Stimulated activated CD8-positive, alpha-beta memory T cell treated with anti-CD3 and anti-CD28 coated beads, Interleukin-15, amount 100 ng/mL, for 48 hours (primary cell): ENCODE measurements around the gene NSFL1C.
"Not testable (repeated sequence)": the region's sequence is repeated elsewhere in the genome, so short reads cannot be mapped to it uniquely, and the experiment has no call there.

Experiments used
- DNase-seq, 2 donors: peaks; one replicate each; pipeline ENCODE4 v3.0.0-alpha.2; 2020; ENCODE audit warnings: low read depth in 2 of 2

NSFL1C gene

GRCh38 chr20:1466211-1467081 is at the start of gene NSFL1C:
Gene NSFL1C, minus strand, starts transcription at chr20:1466849. Its CDS starts 25 bp downstream, at chr20:1466824.
- DNase-seq, result peak; percentile 93 to 98

GRCh38 chr20:1513801-1514200 is 47.2 kb upstream of the NSFL1C start:
- no peak for DNase-seq

GRCh38 chr20:1509237-1509636 is 42.6 kb upstream of the NSFL1C start:
- no peak for DNase-seq

- DNase-seq, result no peak
Observed at GRCh38 chr20:1508574-1508973, 41.9 kb upstream of the NSFL1C start.

GRCh38 chr20:1507276-1507675 is 40.6 kb upstream of the NSFL1C start:
- no peak for DNase-seq

GRCh38 chr20:1505871-1506270 is 39.2 kb upstream of the NSFL1C start:
- DNase-seq, result no peak

GRCh38 chr20:1505361-1505760 is 38.7 kb upstream of the NSFL1C start:
- no peak for DNase-seq

GRCh38 chr20:1503564-1504227 is 37.0 kb upstream of the NSFL1C start:
- peak; percentile 41 to 53 for DNase-seq

GRCh38 chr20:1500496-1500895 is 33.8 kb upstream of the NSFL1C start:
- no peak for DNase-seq

- DNase-seq, result no peak
Observed at GRCh38 chr20:1499528-1500420, 33.1 kb upstream of the NSFL1C start.

GRCh38 chr20:1497371-1497770 is 30.7 kb upstream of the NSFL1C start:
- DNase-seq, result not testable (repeated sequence)

- no peak for DNase-seq
Observed at GRCh38 chr20:1496930-1497329, 30.3 kb upstream of the NSFL1C start.

GRCh38 chr20:1494436-1494835 is 27.8 kb upstream of the NSFL1C start:
- DNase-seq, result no peak

GRCh38 chr20:1493536-1493935 is 26.9 kb upstream of the NSFL1C start:
- no peak for DNase-seq

- DNase-seq, result no peak
Observed at GRCh38 chr20:1491860-1492642, 25.4 kb upstream of the NSFL1C start.

GRCh38 chr20:1491281-1491840 is 24.7 kb upstream of the NSFL1C start, which contains the start of gene SIRPB2:
Gene SIRPB2, minus strand, starts transcription at chr20:1491420. Its CDS starts 61 bp downstream, at chr20:1491359.
- DNase-seq, result no peak

- no peak for DNase-seq
Observed at GRCh38 chr20:1490643-1491195, 24.1 kb upstream of the NSFL1C start.

GRCh38 chr20:1489764-1490436 is 23.3 kb upstream of the NSFL1C start:
- no peak for DNase-seq

- no peak for DNase-seq
Observed at GRCh38 chr20:1489325-1489724, 22.7 kb upstream of the NSFL1C start.

- DNase-seq, result no peak
Observed at GRCh38 chr20:1486566-1486965, 19.9 kb upstream of the NSFL1C start.
